ENCODE results near the gene ZNF652.
A peak's percentile ranks its signal among the peaks of the same experiment; 100 is the strongest.

The ZNF652 gene

GRCh38 chr17:49356320-49356719 lies 5.7 kb downstream of the ZNF652 start:
- no peak for DNase-seq

GRCh38 chr17:49353607-49354006 lies 8.4 kb downstream of the ZNF652 start:
- DNase-seq, result no peak

GRCh38 chr17:49352587-49353154 lies 9.4 kb downstream of the ZNF652 start:
- no peak for DNase-seq

- no peak for DNase-seq
These were observed 10.4 kb downstream of the ZNF652 start for GRCh38 chr17:49351572-49352140.

- DNase-seq, result no peak
These were observed 12.5 kb downstream of the ZNF652 start for GRCh38 chr17:49349541-49349940.

- DNase-seq, result no peak
These were observed 17.1 kb downstream of the ZNF652 start for GRCh38 chr17:49344914-49345313.

GRCh38 chr17:49343273-49343672 lies 18.8 kb downstream of the ZNF652 start:
- DNase-seq, result peak; percentile 46

GRCh38 chr17:49342575-49342936 lies 19.5 kb downstream of the ZNF652 start:
- no peak for DNase-seq

GRCh38 chr17:49341356-49341755 lies 20.7 kb downstream of the ZNF652 start:
- DNase-seq, result no peak

GRCh38 chr17:49339354-49339753 lies 22.7 kb downstream of the ZNF652 start:
- DNase-seq, result no peak

GRCh38 chr17:49338883-49339282 lies 23.2 kb downstream of the ZNF652 start:
- peak; percentile 47 for DNase-seq

- no peak for DNase-seq
These were observed 24.2 kb downstream of the ZNF652 start for GRCh38 chr17:49337884-49338283.

GRCh38 chr17:49334744-49335512 lies 27.1 kb downstream of the ZNF652 start:
- no peak for DNase-seq

GRCh38 chr17:49333804-49334203 lies 28.2 kb downstream of the ZNF652 start:
- DNase-seq, result no peak

- no peak for DNase-seq
These were observed 33.9 kb downstream of the ZNF652 start for GRCh38 chr17:49327835-49328784.

GRCh38 chr17:49325980-49326379 lies 36.1 kb downstream of the ZNF652 start:
- DNase-seq, result no peak

- no peak for DNase-seq
These were observed 43.5 kb downstream of the ZNF652 start for GRCh38 chr17:49318435-49318965.

GRCh38 chr17:49316889-49317675 lies 45.0 kb downstream of the ZNF652 start:
- DNase-seq, result no peak

- no peak for DNase-seq
These were observed 45.8 kb downstream of the ZNF652 start for GRCh38 chr17:49316258-49316570.

GRCh38 chr17:49315551-49316257 lies 46.3 kb downstream of the ZNF652 start:
- peak; percentile 88 for DNase-seq

- no peak for DNase-seq
These were observed 49.3 kb downstream of the ZNF652 start for GRCh38 chr17:49312722-49313121.

- no peak for DNase-seq
These were observed 62.1 kb downstream of the ZNF652 start for GRCh38 chr17:49299996-49300395.

Measured in CD4-positive, alpha-beta T cell treated with Interleukin-17A for 1 hour (primary cell).